ENCODE results near the gene C20orf96.

The C20orf96 gene

DNA sequence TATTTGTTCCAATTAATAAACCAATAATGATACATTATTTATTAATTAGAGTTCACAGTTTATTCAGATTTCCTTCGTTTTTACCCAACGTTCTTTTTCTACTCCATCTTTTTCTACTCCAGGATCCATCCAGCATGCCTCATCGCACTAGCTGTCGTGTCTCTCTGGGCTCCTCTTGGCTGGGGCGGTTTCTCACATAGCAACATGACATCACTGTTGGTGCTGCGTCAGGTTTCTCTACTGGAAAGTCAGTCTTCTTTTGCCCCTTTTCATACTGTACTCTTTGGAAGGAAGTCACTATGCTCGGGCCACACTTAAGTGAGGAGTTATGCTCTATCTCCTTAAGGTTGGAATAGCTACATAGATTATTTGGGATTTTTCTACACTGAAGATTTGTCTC lies 21.1 kb upstream of the C20orf96 start:
- no peak overlapping the region for H3K4me3 ChIP-seq (ENCODE audit: low read length)
- no peak for DNase-seq (ENCODE audit: low read depth)
- TF ChIP-seq CTCF (conservative IDR thresholded peaks at IDR 0.05; ENCODE audit: low read length), result no peak

DNA sequence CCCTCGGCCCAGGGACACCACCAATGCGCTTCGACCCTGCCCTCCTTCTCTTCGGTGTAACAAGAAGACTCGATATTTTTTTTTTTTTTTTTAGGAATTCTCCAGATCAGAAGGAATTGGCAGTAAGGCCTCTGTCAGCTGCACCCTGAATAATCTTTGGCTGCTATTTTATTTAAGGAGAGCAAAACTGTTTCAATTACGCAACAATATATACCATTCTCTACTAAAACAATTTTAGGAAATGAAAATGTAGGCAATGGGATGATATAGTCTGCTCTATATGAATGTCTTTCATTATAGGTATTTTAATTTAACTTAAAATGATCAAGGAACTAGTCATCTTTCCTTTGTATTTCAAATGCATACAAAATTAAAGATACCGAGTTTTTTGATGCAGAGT lies 20.1 kb upstream of the C20orf96 start:
- TF ChIP-seq CTCF (conservative IDR thresholded peaks at IDR 0.05; ENCODE audit: low read length), result no peak
- DNase-seq (ENCODE audit: low read depth), result no peak
- H3K4me3 ChIP-seq (ENCODE audit: low read length), result no peak overlapping the region

GRCh38 chr20:309841-310644 lies 19.5 kb upstream of the C20orf96 start:
- no peak for TF ChIP-seq CTCF (conservative IDR thresholded peaks at IDR 0.05; ENCODE audit: low read length)
- DNase-seq (ENCODE audit: low read depth), result peak; percentile 99
- H3K4me3 ChIP-seq (ENCODE audit: low read length), result peak overlapping the region; percentile 60

- DNase-seq (ENCODE audit: low read depth), result peak; percentile 48
- peak overlapping the region; percentile 60 for H3K4me3 ChIP-seq (ENCODE audit: low read length)
- peak; percentile 17 for TF ChIP-seq CTCF (conservative IDR thresholded peaks at IDR 0.05; ENCODE audit: low read length)
Observed at GRCh38 chr20:309306-309840, 18.8 kb upstream of the C20orf96 start.

- no peak for TF ChIP-seq CTCF (conservative IDR thresholded peaks at IDR 0.05; ENCODE audit: low read length)
- DNase-seq (ENCODE audit: low read depth), result no peak
- no peak overlapping the region for H3K4me3 ChIP-seq (ENCODE audit: low read length)
Observed at GRCh38 chr20:308427-309038, 18.0 kb upstream of the C20orf96 start.

DNA sequence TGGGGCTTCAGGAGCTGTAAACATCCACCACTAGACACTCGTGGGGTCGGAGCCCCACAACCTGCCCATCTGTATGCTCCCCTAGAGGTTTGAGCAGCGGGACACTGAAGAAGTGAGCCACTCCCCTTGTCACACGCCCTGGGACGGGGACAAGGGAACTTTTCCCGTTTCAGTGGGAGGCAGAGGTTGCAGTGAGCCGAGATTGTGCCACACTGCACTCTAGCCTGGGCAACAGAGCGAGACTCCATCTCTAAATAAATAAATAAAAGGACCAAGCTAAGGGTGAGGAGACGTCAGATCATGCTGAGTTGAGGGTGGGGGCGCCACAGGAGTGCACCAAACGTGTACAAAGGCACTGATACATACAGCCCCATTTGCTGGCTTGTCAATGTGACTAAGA lies 15.2 kb upstream of the C20orf96 start:
- no peak for DNase-seq (ENCODE audit: low read depth)
- TF ChIP-seq CTCF (conservative IDR thresholded peaks at IDR 0.05; ENCODE audit: low read length), result no peak
- H3K4me3 ChIP-seq (ENCODE audit: low read length), result no peak overlapping the region
